Amniotic stem cell (primary cell): Measurements from ENCODE around the gene DEPDC1B.
"Not testable (repeated sequence)": the region's sequence is repeated elsewhere in the genome, so short reads cannot be mapped to it uniquely, and the experiment has no call there.

Experiments
- DNase-seq: peaks from one replicate; lab custom pipeline; 2025; lab: John Stamatoyannopoulos, UW

Gene DEPDC1B

GRCh38 chr5:60699609-60700415 lies at the start of gene DEPDC1B:
Gene DEPDC1B, minus strand, starts transcription at chr5:60700166. Its CDS starts 73 bp downstream, at chr5:60700093.
- peak; percentile 57 for DNase-seq

GRCh38 chr5:60744682-60745081 lies 44.7 kb upstream of the DEPDC1B start:
- DNase-seq: no peak

GRCh38 chr5:60743511-60744314 lies 43.7 kb upstream of the DEPDC1B start:
- no peak for DNase-seq

GRCh38 chr5:60740322-60740721 lies 40.4 kb upstream of the DEPDC1B start:
- DNase-seq: no peak

- DNase-seq: no peak
Measured at GRCh38 chr5:60738933-60739332, 39.0 kb upstream of the DEPDC1B start.

- no peak for DNase-seq
Measured at GRCh38 chr5:60738461-60738860, 38.5 kb upstream of the DEPDC1B start.

GRCh38 chr5:60730858-60731257 lies 30.9 kb upstream of the DEPDC1B start:
- not testable (repeated sequence) for DNase-seq

GRCh38 chr5:60727033-60727679 lies 27.2 kb upstream of the DEPDC1B start:
- DNase-seq: no peak

- DNase-seq: no peak
Measured at GRCh38 chr5:60724126-60724525, 24.2 kb upstream of the DEPDC1B start.

- DNase-seq: no peak
Measured at GRCh38 chr5:60722416-60722815, 22.4 kb upstream of the DEPDC1B start.

- DNase-seq: no peak
Measured at GRCh38 chr5:60719329-60719728, 19.4 kb upstream of the DEPDC1B start.

GRCh38 chr5:60718166-60718892 lies 18.4 kb upstream of the DEPDC1B start:
- DNase-seq: no peak

GRCh38 chr5:60715201-60715928 lies 15.4 kb upstream of the DEPDC1B start:
- not testable (repeated sequence) for DNase-seq

GRCh38 chr5:60712950-60713349 lies 13.0 kb upstream of the DEPDC1B start:
- DNase-seq: no peak

GRCh38 chr5:60711892-60712291 lies 11.9 kb upstream of the DEPDC1B start:
- DNase-seq: not testable (repeated sequence)

GRCh38 chr5:60710362-60710761 lies 10.4 kb upstream of the DEPDC1B start:
- no peak for DNase-seq

- no peak for DNase-seq
Measured at GRCh38 chr5:60705144-60705543, 5.2 kb upstream of the DEPDC1B start.

GRCh38 chr5:60703944-60704343 lies 4.0 kb upstream of the DEPDC1B start:
- DNase-seq: no peak

- DNase-seq: no peak
Measured at GRCh38 chr5:60701321-60701968, 1.5 kb upstream of the DEPDC1B start.

- no peak for DNase-seq
Measured at GRCh38 chr5:60700416-60700757, 421 bp upstream of the DEPDC1B start.

- DNase-seq: no peak
Measured at GRCh38 chr5:60699288-60699608, 718 bp downstream of the DEPDC1B start.
